ENCODE data around the gene COPRS.
A peak's percentile ranks its signal among the peaks of the same experiment; 100 is the strongest.
"Not testable (repeated sequence)": the region's sequence is repeated elsewhere in the genome, so short reads cannot be mapped to it uniquely, and the experiment has no call there.

Gene COPRS

GRCh38 chr17:31824766-31825360 lies 34.2 kb downstream of the COPRS start:
- no peak overlapping the region for H3K4me3 ChIP-seq (ENCODE audit: low read depth, low read length)
- TF ChIP-seq CTCF (IDR thresholded peaks at IDR 0.05; ENCODE audit: control insufficient read depth, extremely low read depth, insufficient read depth) = no peak
- no peak for DNase-seq (ENCODE audit: low read depth)

DNA sequence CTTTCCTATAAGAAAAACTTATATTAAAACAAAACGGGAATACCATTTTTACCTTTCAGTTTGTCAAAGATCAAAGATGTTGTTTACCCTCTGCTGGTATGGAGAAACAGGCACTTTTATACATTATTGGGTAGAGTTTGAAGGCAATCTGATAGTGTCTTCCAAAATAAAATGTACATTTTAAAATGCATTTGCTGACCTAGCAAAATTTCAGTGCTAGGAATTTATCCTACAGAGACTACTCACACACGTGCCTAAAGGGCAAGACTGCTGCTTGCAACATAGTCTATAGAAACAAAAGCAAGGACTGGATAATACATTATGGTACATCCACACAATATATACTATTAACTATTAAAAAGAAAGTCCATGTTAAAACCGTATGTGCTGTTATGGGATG lies 36.0 kb downstream of the COPRS start:
- TF ChIP-seq CTCF (IDR thresholded peaks at IDR 0.05; ENCODE audit: control insufficient read depth, extremely low read depth, insufficient read depth) = no peak
- DNase-seq (ENCODE audit: low read depth) = no peak

GRCh38 chr17:31820691-31821435 lies 38.2 kb downstream of the COPRS start:
- DNase-seq (ENCODE audit: low read depth) = no peak
- H3K4me3 ChIP-seq (ENCODE audit: low read depth, low read length) = no peak overlapping the region
- TF ChIP-seq CTCF (IDR thresholded peaks at IDR 0.05; ENCODE audit: control insufficient read depth, extremely low read depth, insufficient read depth) = no peak

More for the DNA sequence above, 36.0 kb downstream of the COPRS start:
- no peak overlapping the region for H3K4me3 ChIP-seq (ENCODE audit: low read depth, low read length)

DNA sequence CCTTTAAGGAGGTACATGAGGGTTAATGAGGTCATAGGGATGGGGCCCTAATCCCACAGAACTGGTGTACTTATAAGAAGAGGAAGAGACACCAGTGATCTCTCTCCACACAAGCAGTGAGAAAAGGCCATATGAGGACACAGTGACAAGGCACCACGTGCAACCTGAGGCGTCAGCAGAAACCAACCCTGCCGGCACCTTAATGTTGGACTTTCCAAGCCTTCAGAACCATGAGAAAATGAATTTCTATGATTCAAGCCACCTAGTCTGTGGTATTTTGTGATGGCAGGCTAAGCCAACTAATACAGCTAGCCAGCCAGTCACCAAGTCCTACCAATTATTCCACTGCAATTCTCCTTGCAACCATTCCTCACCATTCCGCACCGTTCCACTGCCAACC lies 39.5 kb downstream of the COPRS start:
- no peak overlapping the region for H3K4me3 ChIP-seq (ENCODE audit: low read depth, low read length)
- no peak for TF ChIP-seq CTCF (IDR thresholded peaks at IDR 0.05; ENCODE audit: control insufficient read depth, extremely low read depth, insufficient read depth)
- DNase-seq (ENCODE audit: low read depth) = no peak

DNA sequence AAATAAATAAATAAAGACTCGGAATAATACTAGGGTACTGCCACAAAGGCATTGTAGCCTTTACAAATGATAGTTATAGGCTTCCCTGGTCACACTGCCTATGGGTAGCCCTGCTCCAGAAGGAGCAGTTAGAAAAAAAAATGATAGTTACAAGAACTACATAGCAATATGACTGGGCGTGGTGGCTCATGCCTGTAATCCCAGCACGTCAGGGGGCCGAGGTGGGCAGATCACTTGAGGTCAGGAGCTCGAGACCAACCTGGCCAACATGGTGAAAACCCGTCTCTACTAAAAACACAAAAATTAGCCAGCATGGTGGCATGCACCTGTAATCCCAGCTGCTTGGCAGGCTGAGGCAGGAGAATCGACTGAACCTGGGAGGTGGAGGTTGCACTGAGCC lies 40.2 kb downstream of the COPRS start:
- DNase-seq (ENCODE audit: low read depth); H3K4me3 ChIP-seq (ENCODE audit: low read depth, low read length): not testable (repeated sequence)

DNA sequence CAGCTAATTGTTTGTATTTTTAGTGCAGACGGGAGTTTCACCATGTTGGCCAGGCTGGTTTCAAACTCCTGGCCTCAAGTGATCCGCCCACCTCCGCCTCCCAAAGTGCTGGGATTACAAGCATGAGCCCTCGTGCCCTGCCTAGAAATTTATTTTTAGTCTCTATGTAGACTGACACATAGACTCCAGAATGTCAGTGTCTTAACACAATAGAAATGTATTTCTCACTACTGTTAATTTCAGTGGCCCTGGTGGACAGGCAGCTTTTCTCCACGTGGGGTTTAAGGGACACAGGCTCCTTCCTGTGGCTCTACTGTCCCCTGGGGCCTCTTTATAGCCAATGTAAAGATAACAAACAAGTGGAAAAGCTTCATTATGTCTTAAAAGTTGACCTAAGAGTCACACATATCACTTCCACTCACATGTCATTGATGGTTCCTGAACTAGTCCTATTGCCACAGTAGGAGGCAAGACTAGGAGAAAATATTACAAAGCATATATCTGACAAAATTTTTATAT lies 43.8 kb downstream of the COPRS start:
- H3K4me3 ChIP-seq (ENCODE audit: low read depth, low read length) = no peak overlapping the region
- TF ChIP-seq CTCF (IDR thresholded peaks at IDR 0.05; ENCODE audit: control insufficient read depth, extremely low read depth, insufficient read depth) = no peak
- no peak for DNase-seq (ENCODE audit: low read depth)

- no peak overlapping the region for H3K4me3 ChIP-seq (ENCODE audit: low read depth, low read length)
- peak; percentile 78 for DNase-seq (ENCODE audit: low read depth)
- no peak for TF ChIP-seq CTCF (IDR thresholded peaks at IDR 0.05; ENCODE audit: control insufficient read depth, extremely low read depth, insufficient read depth)
Observed at GRCh38 chr17:31811101-31811500, 47.9 kb downstream of the COPRS start.

DNA sequence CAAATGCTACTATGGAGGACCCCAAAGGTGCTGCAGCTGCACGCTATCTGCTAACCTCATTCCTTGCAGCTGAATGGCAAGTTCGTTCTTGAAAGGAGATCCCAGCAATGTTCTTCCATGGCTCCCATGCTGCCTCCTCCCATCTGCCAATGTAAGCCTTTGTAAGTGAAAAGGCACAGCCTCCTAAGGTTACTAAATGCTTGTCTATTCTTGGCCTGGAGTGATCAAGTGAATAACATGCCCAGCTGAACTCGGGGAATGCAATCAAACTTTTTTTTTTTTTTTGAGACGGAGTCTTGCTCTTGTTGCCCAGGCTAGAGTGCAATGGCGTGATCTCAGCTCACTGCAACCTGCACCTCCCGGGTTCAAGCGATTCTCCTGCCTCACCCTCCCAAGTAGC lies 49.2 kb downstream of the COPRS start:
- H3K4me3 ChIP-seq (ENCODE audit: low read depth, low read length); DNase-seq (ENCODE audit: low read depth): not testable (repeated sequence)
